ENCODE results near the gene PLGRKT. TPM values are rescaled to one million over a fixed set of nuclear protein-coding genes. Genes with fewer than 3 reads are reported as not detected.

PLGRKT gene
- total RNA-seq, 1 experiment from 2014 or later = 21.6 TPM

DNA sequence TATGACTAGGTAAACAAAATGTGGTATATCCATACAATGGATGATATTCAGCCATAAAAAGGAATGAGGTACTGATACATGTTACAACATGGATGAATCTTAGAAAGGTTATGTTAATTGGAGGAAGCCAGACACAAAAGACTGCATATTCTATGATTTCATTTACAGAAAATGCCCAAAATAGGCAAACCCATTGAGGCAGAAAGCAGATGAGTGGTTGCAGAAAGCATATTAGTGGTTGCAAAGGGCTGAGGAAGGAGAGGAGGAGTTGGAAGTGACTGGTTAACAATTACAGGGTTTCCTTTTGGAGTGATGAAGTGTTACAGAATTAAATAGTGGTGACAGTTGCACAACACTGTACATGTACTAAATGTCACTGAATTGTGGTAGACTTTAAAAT is 17.7 kb downstream of the PLGRKT start:
- Mint-ChIP-seq H3K4me1 (ENCODE audit: insufficient read depth, unreplicated experiment) (no peaks in the 10 kb centered on the region), H3K9me3 (ENCODE audit: unreplicated experiment) (no peaks in the 10 kb centered on the region), H3K4me3 (ENCODE audit: unreplicated experiment) (no peak overlapping the region), H3K27me3 (ENCODE audit: insufficient read depth, unreplicated experiment) (no peaks in the 10 kb centered on the region), H3K27ac (ENCODE audit: low read depth, unreplicated experiment) (no peak overlapping the region), H3K36me3 (ENCODE audit: insufficient read depth, unreplicated experiment) (no peaks in the 10 kb centered on the region)
- TF ChIP-seq, protein P1, sequence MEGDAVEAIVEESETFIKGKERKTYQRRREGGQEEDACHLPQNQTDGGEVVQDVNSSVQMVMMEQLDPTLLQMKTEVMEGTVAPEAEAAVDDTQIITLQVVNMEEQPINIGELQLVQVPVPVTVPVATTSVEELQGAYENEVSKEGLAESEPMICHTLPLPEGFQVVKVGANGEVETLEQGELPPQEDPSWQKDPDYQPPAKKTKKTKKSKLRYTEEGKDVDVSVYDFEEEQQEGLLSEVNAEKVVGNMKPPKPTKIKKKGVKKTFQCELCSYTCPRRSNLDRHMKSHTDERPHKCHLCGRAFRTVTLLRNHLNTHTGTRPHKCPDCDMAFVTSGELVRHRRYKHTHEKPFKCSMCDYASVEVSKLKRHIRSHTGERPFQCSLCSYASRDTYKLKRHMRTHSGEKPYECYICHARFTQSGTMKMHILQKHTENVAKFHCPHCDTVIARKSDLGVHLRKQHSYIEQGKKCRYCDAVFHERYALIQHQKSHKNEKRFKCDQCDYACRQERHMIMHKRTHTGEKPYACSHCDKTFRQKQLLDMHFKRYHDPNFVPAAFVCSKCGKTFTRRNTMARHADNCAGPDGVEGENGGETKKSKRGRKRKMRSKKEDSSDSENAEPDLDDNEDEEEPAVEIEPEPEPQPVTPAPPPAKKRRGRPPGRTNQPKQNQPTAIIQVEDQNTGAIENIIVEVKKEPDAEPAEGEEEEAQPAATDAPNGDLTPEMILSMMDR (IDR thresholded peaks at IDR 0.05; ENCODE audit: unreplicated experiment) = no peak
- ChIA-PET POLR2A (no interaction called here), CTCF (no interaction called here)
- intact Hi-C loops (cut with micrococcal nuclease) = no loop called here
- no TSS peak for BruUV-seq (replicated peaks)
- no peak for DNase-seq (ENCODE audit: unreplicated experiment)

DNA sequence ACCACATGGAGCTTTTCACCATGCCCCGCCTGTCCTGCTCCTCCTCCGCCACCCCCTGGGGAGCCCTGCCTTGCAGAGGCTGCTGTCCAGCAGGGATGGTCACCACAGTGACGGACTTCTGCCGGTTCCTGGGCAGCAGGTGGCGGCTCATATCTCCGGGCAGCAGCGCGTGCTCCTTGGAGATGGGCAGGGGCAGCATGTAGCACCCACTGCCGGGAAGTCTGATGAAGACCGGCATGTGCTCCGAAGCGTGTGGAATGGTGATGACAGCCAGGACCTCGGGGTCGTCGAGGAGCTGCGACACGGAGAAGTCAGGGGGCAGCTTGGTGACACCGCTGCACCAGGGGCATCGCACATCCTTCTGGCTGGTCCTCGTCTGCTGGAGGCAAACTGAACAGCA is 19.2 kb downstream of the PLGRKT start:
- no peak for DNase-seq (ENCODE audit: unreplicated experiment)
- no TSS peak for BruUV-seq (replicated peaks)
- Mint-ChIP-seq H3K27me3 (ENCODE audit: insufficient read depth, unreplicated experiment) (no peaks in the 10 kb centered on the region), H3K4me3 (ENCODE audit: unreplicated experiment) (no peak overlapping the region), H3K9me3 (ENCODE audit: unreplicated experiment) (no peaks in the 10 kb centered on the region), H3K4me1 (ENCODE audit: insufficient read depth, unreplicated experiment) (no peaks in the 10 kb centered on the region), H3K36me3 (ENCODE audit: insufficient read depth, unreplicated experiment) (no peaks in the 10 kb centered on the region), H3K27ac (ENCODE audit: low read depth, unreplicated experiment) (no peak overlapping the region)
- TF ChIP-seq, protein P1 (IDR thresholded peaks at IDR 0.05; ENCODE audit: unreplicated experiment) = no peak
- ChIA-PET POLR2A (no interaction called here), CTCF (interaction anchor here (0.5 to 1.3 kb wide), 2 partner anchors 113 to 1961 kb away, joined by 3 to 5 read pairs; no protein-coding TSS in a partner anchor)
- intact Hi-C loops (cut with micrococcal nuclease) = no loop called here

DNA sequence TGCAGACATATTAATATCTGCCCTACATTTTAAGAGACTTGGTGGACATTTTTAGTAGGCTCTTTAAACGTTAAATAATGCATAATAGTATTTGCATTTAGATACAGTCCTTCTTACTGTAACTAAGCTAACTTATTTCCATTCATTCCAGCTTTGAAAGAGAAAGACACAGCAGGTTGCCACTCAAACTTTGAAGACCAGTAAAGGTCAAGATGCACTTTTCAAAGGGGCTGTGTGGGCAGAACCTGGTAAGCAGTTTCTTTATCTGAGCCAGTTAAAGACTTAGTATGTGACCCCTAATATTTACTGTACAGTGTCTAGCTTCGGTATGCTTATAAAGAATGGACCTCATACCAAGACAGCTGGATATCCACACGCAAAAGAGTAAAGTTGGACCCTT is 20.8 kb downstream of the PLGRKT start:
- intact Hi-C loops (cut with micrococcal nuclease) = no loop called here
- Mint-ChIP-seq H3K27me3 (ENCODE audit: insufficient read depth, unreplicated experiment) (no peaks in the 10 kb centered on the region), H3K4me3 (ENCODE audit: unreplicated experiment) (no peak overlapping the region), H3K4me1 (ENCODE audit: insufficient read depth, unreplicated experiment) (no peaks in the 10 kb centered on the region), H3K9me3 (ENCODE audit: unreplicated experiment) (no peaks in the 10 kb centered on the region), H3K27ac (ENCODE audit: low read depth, unreplicated experiment) (no peak overlapping the region), H3K36me3 (ENCODE audit: insufficient read depth, unreplicated experiment) (no peaks in the 10 kb centered on the region)
- ChIA-PET CTCF (interaction anchor here (0.5 to 1.3 kb wide), 2 partner anchors 230 to 233 kb away, joined by 3 read pairs; no protein-coding TSS in a partner anchor), POLR2A (no interaction called here)
- no TSS peak for BruUV-seq (replicated peaks)
- TF ChIP-seq, protein P1 (IDR thresholded peaks at IDR 0.05; ENCODE audit: unreplicated experiment) = no peak
- no peak for DNase-seq (ENCODE audit: unreplicated experiment)

DNA sequence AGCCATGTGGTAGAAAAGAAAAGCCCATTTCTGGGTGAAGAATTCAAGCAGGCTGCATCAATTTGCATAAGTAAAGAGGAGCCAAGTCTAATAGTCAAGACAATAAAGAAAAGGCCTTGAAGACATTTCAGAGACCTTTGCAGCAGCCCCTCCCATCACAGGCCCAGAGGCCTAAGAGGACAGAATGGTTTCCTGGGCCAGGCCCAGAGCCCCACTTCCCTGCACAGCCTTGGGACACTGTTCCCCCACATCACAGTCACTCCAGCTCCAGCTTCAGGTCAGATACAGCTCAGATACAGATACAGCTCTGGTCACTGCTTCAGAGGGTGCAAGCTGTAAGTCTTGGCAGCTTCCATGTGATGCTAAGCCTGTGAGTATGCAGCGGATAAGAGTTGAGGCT is 29.1 kb downstream of the PLGRKT start:
- Mint-ChIP-seq H3K4me3 (ENCODE audit: unreplicated experiment) (no peak overlapping the region), H3K27me3 (ENCODE audit: insufficient read depth, unreplicated experiment) (no peaks in the 10 kb centered on the region), H3K9me3 (ENCODE audit: unreplicated experiment) (peaks cover 13% of the 10 kb centered on the region), H3K4me1 (ENCODE audit: insufficient read depth, unreplicated experiment) (no peaks in the 10 kb centered on the region), H3K27ac (ENCODE audit: low read depth, unreplicated experiment) (no peak overlapping the region), H3K36me3 (ENCODE audit: insufficient read depth, unreplicated experiment) (no peaks in the 10 kb centered on the region)
- ChIA-PET POLR2A (no interaction called here), CTCF (interaction anchor here (0.6 kb wide), 1 partner anchor 572 kb away, joined by 3 read pairs; no protein-coding TSS in a partner anchor)
- TF ChIP-seq, protein P1 (IDR thresholded peaks at IDR 0.05; ENCODE audit: unreplicated experiment) = no peak
- DNase-seq (ENCODE audit: unreplicated experiment) = no peak
- intact Hi-C loops (cut with micrococcal nuclease) = no loop called here
- no TSS peak for BruUV-seq (replicated peaks)

Measured in MCF 10A (cell line).